HG03520 (cell line): Measurements from ENCODE around the gene UACA.
"Not testable (repeated sequence)": the region's sequence is repeated elsewhere in the genome, so short reads cannot be mapped to it uniquely, and the experiment has no call there.

ENCODE experiments used
- ATAC-seq: cut with Tn5 transposase; IDR thresholded peaks from one replicate; pipeline ENCODE4 v1.9.1; 2021; ENCODE audit warnings: mild to moderate bottlenecking, moderate library complexity; ENCODE audit not compliant: unreplicated experiment

The UACA gene

GRCh38 chr15:70763120-70763949 lies at the start of gene UACA:
TSS of gene UACA (minus strand) at chr15:70763558. CDS start at chr15:70763407, 151 bp downstream.
- peak; percentile 84 for ATAC-seq

GRCh38 chr15:70812827-70813364 lies 49.5 kb upstream of the UACA start:
- ATAC-seq: no peak

- no peak for ATAC-seq
Measured at GRCh38 chr15:70810916-70811578, 47.7 kb upstream of the UACA start.

- no peak for ATAC-seq
Measured at GRCh38 chr15:70806992-70807712, 43.8 kb upstream of the UACA start.

- ATAC-seq: not testable (repeated sequence)
Measured at GRCh38 chr15:70804388-70804787, 41.0 kb upstream of the UACA start.

GRCh38 chr15:70802629-70803028 lies 39.3 kb upstream of the UACA start:
- ATAC-seq: no peak

GRCh38 chr15:70801109-70801508 lies 37.8 kb upstream of the UACA start:
- no peak for ATAC-seq

- ATAC-seq: no peak
Measured at GRCh38 chr15:70799667-70800450, 36.5 kb upstream of the UACA start.

GRCh38 chr15:70797464-70797863 lies 34.1 kb upstream of the UACA start:
- no peak for ATAC-seq

- no peak for ATAC-seq
Measured at GRCh38 chr15:70796516-70797310, 33.4 kb upstream of the UACA start.

GRCh38 chr15:70795311-70795665 lies 31.9 kb upstream of the UACA start:
- no peak for ATAC-seq

- no peak for ATAC-seq
Measured at GRCh38 chr15:70794596-70795310, 31.4 kb upstream of the UACA start.

GRCh38 chr15:70793694-70794093 lies 30.3 kb upstream of the UACA start:
- ATAC-seq: no peak

- ATAC-seq: no peak
Measured at GRCh38 chr15:70792171-70792573, 28.8 kb upstream of the UACA start.

- ATAC-seq: no peak
Measured at GRCh38 chr15:70791259-70791658, 27.9 kb upstream of the UACA start.

GRCh38 chr15:70789213-70789612 lies 25.9 kb upstream of the UACA start:
- ATAC-seq: no peak

- no peak for ATAC-seq
Measured at GRCh38 chr15:70788114-70789049, 25.0 kb upstream of the UACA start.

GRCh38 chr15:70786996-70787395 lies 23.6 kb upstream of the UACA start:
- no peak for ATAC-seq
